Measurements from ENCODE around the gene POLR1E.

DNA sequence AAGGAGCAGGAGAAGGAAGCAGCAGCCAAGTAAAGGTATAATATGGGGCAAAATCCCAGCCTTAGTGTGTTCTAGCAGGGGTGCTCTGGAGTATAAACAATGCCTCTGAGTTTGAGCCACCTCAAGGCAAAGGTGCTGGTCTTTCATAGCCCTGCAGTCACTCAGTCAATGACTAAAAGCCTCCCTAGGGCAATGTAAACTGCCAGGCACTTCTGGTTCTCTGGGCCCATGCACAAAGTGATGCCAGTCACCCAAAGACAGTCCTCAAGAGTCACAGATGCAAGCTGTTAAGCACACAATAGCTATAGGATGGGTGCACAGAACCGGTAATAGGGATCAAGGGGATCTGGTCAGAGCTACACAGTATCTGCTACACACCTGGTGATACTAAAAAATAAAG lies 33.1 kb upstream of the POLR1E start:
- TF ChIP-seq POLR2A (IDR thresholded peaks at IDR 0.05; ENCODE audit: extremely low read depth, insufficient read length) (no peak), CTCF (IDR thresholded peaks at IDR 0.05; ENCODE audit: low read depth, low read length) (no peak), MYC (IDR thresholded peaks at IDR 0.05; ENCODE audit: low read depth, low read length) (no peak)

All from NB4 (cell line).